NCI-H345 (cell line): ENCODE data around the gene ZNF860.
A peak's percentile ranks its signal among the peaks of the same experiment; 100 is the strongest.

Experiments used
- DNase-seq: peaks from one replicate; lab custom pipeline; 2025; lab: John Stamatoyannopoulos, UW

ZNF860 gene

DNA sequence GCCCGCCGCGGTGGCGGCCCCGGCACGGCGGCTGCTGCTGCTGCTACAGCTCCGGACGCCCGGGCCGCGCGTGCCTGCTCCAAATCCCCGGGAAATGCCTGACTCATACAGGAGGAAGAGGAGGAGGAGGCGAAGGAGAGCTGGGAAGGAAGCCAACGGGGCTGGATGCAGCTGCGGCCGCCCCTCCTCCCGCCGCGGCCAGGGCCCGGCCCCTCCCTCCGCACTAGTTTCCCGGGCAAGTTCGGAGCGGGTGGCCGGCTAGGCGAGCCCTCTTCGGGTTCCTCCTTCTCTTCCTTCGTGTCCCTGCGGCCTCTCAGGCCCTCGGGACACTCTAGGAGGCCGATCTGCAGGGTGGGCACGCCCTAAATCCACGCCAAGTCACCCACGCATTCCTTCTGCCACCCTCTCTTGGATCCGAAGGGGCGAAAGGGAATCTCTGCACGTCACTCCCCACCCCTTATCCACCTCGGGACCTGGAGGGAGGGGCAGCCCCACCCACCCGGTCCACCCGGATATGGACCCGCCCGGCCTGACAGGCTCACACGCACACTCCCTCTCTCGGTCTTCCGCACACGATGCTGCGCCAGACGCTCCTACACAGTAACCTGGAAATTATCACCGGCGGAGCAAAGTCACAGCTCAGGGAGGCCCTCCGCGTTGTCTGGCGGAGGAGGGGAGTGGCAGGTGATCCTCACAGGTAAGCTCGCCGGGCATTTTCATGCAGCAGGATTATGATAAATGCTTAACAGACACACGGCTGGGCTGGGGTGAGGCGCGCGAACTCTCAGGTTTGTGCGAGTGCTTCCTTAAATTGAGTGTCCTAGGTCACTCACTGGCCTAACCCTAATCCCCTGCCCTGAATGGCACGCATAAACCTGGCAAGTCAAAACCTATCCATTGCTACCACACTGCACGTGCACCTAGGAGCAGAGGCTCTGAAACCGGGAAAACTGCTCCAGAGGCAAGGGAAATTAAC, at the start of gene ZNF860, which contains the start of gene OSBPL10:
Gene ZNF860 (plus strand): TSS at position 545 of the 976 bp plus-strand sequence. CDS start 7,330 bp downstream, outside the sequence.
Gene OSBPL10 (minus strand): TSS at position 57 of the 976 bp plus-strand sequence. CDS start 83 bp downstream, outside the sequence.
- peak; percentile 53 for DNase-seq

DNA sequence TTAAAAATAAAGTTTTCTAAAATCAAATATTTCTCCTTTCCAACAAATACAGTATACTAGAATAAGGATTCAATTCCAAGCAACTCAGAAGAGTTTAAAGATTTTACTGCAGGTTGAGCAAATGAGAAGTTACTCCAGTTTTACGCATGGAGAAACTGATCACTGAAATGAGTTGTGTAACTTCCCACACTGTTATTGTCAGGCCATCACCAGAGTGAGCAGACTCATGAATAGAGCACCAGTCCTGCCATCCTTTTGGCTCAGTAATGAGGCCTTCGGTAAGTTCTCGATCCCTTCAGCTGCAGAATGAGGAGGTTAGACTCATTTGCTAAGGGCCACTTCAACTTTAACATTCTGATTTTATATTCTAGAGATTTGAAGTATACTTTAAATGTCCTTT, 48.6 kb upstream of the ZNF860 start:
- no peak for DNase-seq

DNA sequence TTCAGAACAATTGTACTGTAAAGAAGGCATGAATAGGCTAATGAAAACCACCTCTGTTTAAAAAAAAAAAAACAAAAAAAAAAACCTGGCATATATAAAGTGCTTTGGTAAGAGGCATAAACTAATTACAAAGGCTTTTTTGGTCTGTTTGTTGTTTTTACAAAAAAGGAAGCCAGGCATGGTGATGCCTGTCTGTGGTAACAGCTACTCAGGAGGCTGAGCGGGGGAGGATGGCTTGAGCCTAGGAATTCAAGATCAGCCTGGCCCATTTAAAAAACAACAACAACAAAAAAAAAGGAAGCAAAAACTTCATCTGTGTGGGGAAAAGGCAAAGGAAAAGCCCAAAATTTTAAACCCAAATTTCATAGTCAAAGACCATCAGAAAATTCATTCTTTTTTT, 47.5 kb upstream of the ZNF860 start:
- DNase-seq, result no peak

DNA sequence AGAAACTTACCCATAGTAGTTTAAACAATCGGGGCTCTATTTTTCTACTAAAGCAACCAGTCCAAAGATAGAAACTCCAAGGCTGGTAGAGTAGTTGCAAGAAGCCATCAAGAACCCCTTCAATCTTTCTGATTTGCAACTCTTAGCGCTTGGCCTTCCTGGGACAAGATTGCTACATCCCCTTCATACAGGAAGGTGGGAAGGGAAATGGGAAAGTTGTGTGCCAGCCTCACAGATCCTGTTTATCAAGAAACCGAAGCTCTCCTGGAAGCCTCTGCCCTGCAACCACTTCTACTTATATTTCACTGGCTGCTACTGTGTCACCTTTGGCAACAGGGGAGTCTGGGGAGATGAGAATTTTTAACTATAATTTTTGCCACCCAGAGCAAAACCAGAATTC, 46.7 kb upstream of the ZNF860 start:
- no peak for DNase-seq

DNA sequence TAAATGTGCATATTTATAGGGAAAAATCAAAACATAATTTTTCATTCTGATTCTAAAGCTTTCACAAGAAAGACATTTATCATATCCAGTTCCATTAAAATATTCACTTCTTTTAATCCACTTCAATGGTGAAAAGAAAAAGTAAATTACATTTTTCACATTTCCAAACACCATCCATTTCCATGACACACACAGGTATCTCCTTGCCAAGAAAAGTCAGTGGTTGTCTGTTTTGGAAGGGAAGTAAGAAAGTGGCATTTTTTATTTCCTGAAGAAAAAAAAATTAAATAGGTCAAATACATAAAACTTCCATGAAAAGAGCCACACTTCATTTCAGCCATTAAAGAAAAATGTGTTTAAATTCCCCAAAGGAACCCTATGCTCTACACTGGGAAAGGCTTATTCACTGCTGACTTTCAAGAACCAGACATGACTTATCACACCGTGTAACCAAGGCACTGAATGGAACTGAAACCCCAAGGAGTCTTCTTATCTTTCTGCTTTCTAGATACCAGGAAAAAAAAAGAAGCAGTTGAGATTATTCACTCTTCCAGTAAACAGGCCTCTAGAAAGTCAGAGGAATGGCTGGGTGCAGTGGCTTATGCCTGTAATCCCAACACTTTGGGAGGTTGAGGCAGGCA, 45.0 kb upstream of the ZNF860 start:
- no peak for DNase-seq

DNA sequence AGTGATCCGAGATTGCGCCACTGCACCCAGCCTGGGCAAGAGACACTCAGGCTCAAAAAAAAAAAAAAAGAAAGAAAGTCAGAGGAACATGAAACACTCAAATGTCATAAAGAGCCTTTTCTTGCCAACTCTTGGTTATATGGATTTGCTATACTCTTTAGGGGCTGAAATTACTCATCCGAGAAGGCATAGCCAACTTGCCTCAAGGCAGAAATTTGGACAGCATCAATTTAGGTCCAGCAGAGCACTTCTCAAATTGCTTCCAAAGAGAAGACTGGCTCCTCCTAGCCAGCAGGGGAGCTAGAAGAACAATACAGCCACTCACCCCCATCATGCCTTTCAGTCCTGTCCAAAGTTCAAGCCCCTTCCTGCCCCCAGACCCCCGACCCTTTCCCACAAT, 44.3 kb upstream of the ZNF860 start:
- no peak for DNase-seq

DNA sequence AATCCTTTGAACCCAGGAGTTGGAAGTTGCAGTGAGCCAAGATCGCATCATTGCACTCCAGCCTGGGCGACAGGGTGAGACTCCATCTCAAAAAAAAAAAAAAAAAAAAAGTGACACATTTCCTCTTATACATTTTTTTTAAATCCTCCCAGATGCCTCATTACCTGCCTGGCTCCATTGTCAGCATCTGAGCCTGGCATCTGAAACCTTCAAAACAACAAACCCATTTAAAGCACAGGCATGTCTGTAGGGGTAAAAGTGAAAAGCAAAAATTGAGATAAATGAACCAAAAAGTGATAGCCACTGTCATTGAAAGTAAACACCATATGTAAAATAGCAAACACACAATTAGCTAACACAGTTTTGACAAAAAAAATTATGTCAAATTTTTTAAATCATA, 39.1 kb upstream of the ZNF860 start:
- DNase-seq, result no peak

DNA sequence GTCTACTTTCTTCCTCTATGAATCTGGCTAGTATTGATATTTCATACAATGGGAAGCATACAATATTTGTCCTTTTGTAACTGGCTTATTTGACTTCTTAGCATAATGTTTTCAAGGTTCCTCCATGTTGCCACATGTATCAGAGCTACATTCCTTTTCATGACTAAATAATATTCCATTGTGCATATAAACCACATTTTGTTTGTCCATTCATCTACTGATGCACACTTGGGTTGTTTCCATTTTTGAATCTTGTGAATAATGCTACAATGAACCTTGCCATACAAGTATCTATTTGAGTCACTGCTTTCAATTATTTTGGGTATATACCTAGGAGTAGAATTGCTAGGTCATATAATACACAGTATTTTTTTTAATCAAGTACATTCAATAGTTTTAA, 38.5 kb upstream of the ZNF860 start:
- no peak for DNase-seq

DNA sequence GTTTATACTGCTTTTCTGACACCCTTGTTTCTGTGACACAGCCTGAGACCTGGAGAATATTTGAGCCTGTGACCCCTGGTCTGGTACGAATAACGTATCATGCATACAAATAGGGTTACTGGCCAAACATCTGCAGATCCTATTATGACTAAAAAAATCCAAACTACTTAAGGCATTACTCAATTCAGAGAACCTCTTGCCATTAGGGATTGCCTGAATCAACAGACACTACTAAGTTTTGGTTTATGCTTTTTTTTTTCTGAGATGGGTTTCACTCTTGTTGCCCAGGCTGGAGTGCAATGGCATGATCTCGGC, 35.9 kb upstream of the ZNF860 start:
- DNase-seq, result no peak

DNA sequence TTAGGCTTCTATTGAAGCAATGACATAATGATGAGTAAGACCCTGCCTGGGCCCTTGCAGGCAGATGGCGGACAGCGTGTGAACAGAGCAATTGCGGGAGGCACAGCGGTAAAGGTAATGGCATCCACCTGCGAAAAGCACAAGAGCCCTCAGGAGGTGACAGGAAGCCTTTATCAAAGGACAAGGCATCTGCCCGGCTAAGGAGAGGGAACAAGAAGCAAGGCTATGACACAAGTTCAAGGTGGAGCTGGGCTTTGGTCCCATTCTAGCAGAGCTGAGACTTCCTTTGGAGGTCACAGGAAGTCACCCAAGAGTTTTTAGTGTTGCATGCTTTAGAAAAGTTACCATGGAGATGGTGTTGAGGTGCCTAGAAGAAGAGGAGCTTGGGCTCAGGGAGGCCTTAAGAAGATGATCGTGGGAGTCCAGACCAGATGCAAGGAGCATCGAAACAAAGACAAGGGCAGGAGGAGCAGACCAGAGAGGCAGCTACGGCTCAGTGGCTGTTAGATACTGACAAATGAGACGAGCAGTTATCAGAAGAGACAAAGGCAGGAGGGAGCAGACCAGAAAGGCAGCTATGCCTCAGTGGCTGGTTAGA, 35.0 kb upstream of the ZNF860 start:
- no peak for DNase-seq

DNA sequence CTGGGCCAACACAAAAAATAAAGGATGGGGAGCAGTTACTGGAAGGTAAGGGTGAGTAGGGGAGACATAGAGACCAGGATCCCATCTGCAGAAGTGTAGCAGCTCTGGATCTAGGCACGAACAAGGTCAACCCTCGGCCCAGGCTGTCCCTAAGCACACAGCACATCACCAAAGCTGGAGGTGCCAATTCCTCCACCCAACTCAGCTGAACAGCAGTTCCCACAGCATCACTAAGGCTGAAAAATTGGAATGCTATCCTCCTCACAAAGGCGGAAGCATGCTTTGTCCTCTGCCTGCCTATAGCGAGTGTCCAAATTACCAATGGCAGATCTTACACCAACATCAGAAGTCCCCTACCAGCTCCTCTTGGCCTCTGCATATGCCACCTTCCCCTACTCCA, 34.4 kb upstream of the ZNF860 start:
- no peak for DNase-seq

DNA sequence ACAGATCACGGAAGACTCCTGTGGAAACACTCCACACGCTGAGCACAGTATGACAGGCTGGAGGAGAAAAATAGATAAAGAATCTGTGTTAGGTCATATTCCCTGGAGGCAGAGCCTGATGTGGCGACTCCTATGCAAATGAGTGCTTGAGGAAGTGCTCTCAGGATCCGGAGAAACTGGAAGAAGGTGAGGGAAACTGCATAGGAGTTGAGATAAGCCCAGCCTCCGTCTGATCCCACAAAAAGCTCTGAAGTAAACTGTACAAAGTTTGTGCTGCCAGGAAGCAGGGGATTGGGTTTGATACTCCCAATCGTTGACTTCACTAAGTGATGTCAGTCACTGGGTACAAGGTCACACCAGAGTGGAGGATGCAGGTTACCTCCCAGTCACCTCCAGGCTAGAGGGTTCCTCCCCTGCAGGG, 33.9 kb upstream of the ZNF860 start:
- DNase-seq, result no peak

DNA sequence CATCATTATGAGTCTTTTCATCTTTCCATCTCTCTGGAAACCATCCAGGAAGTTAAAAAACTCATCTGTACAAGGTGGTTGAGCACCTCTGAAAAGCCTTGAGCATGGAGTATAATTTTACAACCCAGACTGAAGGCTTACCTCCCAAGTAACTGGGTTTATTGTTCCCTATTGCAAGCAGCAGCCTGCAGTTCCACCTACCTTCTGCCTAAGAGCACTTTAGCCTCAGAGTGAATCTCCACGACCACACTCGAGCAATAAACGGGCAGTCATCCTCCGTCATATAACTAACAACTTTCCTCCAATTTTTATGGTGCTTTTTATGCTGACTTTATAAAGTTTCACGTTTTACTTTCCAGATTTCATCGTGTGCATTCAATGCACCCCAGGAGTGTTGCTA, 33.3 kb upstream of the ZNF860 start:
- DNase-seq, result no peak

DNA sequence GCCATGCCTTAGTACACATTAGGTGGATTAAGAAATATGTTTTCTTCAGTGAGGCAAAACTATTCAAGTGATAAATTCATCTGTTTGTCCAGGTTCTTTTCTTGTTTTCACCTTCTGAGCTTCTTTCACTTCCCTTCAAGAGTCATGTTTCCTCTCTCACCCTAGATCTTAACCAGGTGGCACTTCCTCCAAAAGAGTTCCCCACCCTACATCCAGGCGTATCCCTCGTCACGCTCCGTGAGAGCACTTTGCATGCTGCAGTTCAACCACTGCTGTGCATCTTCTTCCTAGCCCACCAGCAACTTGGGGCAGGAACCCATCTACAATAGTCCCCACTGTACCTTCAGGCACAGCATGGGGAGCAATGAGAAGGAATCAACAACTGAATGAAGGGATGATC, 29.3 kb upstream of the ZNF860 start:
- DNase-seq, result no peak

DNA sequence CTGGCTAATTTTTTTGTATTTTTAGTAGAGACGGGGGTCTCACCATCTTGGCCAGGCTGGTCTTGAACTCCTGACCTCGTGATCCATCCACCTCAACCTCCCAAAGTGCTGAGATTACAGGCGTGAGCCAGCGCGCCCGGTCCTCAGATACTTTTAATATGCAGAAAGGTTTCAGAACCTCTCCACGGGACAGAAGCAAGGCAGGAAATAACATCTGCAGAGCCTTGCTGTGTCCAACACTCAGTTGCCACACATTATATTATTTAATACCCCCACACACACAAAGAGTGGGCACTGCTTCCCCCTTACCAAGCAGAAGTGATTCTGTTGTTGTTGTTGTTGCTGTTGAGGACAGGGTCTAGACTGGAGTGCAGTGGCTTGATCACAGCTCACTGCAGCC, 28.5 kb upstream of the ZNF860 start:
- DNase-seq, result no peak

DNA sequence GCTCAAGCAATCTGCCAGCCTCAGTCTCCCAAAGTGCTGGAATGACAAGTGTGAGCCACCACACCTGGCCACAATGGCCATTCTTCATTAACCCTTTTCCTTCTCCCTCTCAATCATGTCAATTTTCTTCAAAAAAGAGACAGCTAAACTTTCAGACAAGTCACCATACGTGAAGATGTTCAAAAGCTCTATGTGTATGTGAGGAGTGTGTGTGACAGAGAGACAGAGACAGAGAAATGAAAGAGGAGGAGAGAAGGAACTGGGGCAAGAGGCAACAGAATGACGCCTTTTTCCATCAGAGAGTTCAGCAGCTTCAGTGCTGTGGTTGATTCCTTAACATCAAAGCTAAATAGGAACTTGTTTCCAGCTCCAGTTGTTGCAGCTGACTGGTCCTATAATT, 27.9 kb upstream of the ZNF860 start:
- DNase-seq, result no peak

DNA sequence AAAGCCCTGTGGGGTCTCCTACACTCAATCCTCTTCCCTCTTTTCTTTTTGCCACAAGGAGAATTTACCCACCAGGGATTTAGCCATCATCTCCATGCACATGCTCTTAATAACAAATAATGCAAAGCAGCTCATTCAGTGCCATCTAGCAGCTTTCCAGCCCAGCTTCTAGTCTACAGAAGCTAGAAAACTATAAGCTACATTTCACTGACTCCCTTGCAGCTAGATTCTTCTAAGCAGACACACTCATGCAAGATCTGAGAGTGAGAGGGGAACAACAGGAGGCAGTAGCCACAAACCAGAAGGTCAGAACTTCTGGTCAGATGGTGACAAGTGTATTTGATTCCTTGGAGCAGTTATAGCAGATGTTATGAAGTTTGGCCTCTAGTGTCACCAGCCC, 26.0 kb upstream of the ZNF860 start:
- no peak for DNase-seq

DNA sequence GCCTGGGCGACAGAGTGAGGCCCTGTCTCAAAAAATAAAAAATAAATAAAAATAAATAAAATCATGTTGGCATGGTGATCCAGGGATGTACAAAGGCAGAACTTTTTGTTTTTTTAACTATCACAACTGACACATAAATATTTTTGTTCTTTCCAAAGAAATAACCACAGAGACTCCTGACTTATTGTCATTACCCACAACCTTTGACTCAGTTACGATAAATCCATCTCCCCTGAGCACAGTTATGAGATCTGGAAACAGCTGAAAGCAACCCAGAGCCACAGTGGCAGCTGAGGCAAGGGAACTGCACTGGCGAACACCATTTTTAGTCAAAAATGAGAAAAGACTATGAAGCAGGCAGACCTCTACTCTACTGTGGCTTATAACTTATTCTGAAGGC, 24.4 kb upstream of the ZNF860 start:
- no peak for DNase-seq

DNA sequence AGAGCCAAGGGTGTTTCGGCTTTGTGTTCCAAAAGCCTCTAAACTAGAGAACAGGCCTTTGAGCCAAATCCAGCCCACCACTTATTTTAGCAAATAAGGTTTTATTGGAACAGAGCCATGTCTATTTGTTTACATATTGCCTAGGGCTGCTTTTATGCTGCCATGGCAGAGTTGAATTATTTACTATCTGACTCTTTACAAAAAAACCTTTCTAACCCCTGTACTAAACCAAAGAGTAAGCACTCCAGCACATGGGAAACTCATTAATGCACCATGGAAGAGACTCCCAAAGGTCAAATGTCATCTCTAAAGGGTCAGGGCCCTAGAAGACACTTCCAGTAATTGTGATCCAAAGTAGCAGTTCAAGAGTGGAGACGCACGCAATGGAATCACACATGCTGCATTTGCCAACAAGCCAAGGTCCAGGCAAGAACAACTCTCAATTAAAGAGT, 22.8 kb upstream of the ZNF860 start:
- peak; percentile 92 for DNase-seq

DNA sequence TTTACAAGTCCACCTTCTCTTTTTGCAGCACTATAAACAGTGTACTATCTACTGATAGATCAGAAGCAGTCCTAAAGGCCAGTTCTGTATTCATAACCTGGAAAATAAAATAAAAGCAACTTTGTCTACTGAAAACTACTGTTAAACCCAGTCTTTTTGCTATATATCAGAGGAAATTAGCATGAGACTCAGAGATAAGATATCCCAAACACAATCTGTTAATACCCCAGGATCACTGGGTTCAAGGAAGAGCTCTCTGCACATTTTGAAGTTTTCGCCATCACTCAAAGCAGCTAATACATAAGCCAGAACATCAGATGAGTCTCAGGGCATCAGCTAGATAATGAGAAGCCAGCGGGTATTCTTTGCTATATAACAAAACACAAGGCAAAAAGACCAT, 22.3 kb upstream of the ZNF860 start:
- no peak for DNase-seq

DNA sequence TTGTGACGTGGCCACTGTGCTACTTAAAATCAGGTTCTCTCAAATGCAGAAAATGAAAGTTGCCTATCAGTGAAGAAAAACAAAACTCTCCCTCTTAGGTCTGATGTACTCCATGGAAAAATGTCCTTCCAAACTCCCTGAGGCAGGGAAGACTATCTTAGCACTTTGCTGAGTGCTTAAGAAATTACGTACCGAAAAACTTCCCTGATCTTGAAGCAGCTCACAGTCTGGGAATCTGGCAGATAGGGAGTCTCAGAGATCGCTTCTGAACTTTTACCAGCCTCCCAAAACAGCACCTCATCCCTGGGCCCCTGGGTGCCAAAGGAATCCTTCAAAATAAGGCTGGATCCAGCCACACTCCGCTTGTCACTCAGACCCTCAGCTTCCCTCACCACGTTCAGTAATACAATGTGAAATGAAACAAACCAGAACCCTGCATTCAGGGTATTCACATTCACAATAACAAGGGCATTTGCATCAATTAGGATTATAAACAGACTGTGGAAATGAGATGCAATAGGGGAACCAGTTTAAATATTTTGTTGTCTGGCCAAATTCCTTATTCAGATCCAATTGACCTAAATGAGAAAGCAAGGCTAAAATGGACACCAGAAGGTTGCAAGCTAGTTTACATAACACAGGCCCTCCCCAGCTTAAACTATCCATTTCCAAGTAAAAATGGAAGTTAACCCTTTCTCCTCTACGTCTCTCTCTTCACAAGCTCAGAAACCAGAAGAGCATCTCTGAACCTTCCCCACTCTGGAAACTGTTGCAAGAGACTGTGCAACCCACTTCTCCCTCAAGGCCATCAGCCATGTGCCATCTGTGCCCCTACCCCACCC, 21.4 kb upstream of the ZNF860 start:
- no peak for DNase-seq
